ENCODE data around the gene KIAA0513.

KIAA0513 gene

DNA sequence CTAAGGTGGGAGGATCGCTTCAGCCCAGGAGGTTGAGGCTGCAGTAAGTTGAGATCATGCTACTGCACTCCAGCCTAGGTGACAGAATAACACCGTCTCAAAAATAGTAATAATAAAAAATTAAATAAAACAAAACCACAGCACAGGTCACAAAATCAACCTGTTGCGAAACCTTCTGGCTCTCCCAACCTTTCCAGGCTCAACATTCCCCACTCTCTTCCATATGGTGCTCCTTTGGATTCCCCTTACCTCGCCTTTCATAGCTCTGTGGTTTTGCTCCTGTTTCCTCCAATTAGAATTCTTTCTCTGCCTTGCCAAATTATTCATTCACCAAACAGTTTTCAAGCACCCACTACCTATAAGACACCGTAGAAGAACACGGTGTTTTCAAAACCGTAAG, 21.0 kb upstream of the KIAA0513 start:
- Histone ChIP-seq H3K4me3 (ENCODE audit: low read depth, low read length) (no peak overlapping the region), H3K36me3 (no peaks in the 10 kb centered on the region), H3K27me3 (ENCODE audit: insufficient read depth, low read depth, severe bottlenecking) (no peaks in the 10 kb centered on the region), H3K27ac (no peak overlapping the region), H3K9me3 (ENCODE audit: severe bottlenecking) (no peaks in the 10 kb centered on the region)
- DNase-seq: no peak
- TF ChIP-seq, protein P1, sequence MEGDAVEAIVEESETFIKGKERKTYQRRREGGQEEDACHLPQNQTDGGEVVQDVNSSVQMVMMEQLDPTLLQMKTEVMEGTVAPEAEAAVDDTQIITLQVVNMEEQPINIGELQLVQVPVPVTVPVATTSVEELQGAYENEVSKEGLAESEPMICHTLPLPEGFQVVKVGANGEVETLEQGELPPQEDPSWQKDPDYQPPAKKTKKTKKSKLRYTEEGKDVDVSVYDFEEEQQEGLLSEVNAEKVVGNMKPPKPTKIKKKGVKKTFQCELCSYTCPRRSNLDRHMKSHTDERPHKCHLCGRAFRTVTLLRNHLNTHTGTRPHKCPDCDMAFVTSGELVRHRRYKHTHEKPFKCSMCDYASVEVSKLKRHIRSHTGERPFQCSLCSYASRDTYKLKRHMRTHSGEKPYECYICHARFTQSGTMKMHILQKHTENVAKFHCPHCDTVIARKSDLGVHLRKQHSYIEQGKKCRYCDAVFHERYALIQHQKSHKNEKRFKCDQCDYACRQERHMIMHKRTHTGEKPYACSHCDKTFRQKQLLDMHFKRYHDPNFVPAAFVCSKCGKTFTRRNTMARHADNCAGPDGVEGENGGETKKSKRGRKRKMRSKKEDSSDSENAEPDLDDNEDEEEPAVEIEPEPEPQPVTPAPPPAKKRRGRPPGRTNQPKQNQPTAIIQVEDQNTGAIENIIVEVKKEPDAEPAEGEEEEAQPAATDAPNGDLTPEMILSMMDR (IDR thresholded peaks at IDR 0.05; ENCODE audit: low read depth, low read length): no peak

DNA sequence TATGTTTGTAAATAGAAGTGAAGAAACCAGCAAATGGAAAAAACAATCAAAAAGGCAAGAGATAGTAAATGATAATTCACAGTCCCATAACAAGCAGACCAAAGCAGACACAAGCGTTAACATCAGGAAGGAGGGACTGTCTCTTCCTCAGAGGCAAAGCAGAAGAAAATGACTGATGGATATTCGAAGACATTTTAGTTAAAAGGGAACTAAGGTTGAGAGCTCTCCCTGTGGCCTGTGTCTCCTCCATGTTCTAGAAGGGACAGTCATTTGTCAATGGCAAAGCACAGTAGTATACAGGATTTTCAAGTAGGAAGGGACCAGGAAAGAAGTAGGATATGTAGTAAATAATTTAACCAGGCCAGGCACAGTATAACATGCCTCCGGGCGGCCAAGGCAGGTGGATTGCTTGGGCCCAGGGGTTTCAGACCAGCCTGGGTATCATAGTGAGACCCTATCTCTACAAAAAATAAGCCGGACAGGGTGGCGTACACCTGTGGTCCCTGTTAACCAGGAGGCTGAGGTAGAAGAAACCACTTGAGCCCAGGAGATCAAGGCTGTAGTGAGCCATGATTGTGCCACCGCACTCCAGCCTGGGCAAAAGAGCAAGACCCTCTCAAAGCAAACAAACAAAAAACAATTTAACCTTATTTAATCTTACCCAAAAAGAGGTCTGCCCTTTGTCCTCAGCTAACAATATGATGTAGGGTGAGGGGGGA, 19.9 kb upstream of the KIAA0513 start:
- DNase-seq: no peak
- no peaks in the 10 kb centered on the region for H3K27me3 ChIP-seq (ENCODE audit: insufficient read depth, low read depth, severe bottlenecking)
- TF ChIP-seq, protein P1 (IDR thresholded peaks at IDR 0.05; ENCODE audit: low read depth, low read length): no peak
- H3K36me3 ChIP-seq: no peaks in the 10 kb centered on the region
- H3K4me3 ChIP-seq (ENCODE audit: low read depth, low read length): no peak overlapping the region
- H3K9me3 ChIP-seq (ENCODE audit: severe bottlenecking): no peaks in the 10 kb centered on the region
- H3K27ac ChIP-seq: no peak overlapping the region

DNA sequence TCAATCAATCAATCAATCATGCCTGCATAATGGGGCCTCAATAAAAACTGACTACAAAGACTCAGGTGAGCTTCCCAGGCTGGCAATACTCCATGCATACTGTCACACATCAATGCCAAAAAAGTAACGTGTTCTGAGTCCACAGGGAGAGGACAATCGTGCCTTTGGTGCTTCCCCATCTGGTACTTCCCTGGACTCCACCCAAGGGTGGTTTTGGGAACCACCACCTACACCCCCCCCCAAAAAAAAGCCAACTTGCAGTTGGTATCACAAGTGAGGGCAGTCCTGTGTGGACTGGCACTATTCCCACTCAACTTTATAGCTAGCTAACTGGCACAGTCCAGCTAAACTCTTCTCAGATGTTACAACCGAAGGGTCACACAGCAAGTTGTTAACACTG, 19.3 kb upstream of the KIAA0513 start:
- no peaks in the 10 kb centered on the region for H3K36me3 ChIP-seq
- H3K9me3 ChIP-seq (ENCODE audit: severe bottlenecking): no peaks in the 10 kb centered on the region
- no peak for DNase-seq
- TF ChIP-seq, protein P1 (IDR thresholded peaks at IDR 0.05; ENCODE audit: low read depth, low read length): no peak
- H3K27me3 ChIP-seq (ENCODE audit: insufficient read depth, low read depth, severe bottlenecking): no peaks in the 10 kb centered on the region
- H3K27ac ChIP-seq: no peak overlapping the region
- H3K4me3 ChIP-seq (ENCODE audit: low read depth, low read length): no peak overlapping the region

DNA sequence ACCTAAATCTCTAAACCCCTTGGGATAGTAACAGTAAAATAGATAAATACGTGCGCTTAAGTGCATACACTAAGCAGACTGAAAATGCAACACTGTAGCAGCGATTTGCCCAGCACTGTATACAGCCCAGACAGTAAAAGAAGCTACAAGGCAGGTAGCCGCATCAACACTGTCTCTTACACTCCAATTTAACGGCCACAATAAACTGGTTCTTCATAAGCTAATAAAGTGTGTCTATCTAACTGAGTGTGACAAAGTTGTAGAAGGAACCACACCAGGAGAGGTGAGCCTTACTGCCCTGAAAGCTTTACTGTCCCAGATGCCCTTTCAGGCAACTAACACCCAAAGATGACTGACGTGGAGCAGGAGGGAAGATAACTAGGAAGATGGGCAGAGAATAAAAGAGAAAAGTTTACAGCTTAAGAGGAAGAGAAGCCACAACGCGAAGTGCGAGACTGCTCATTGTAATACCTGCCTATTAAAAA, 17.1 kb upstream of the KIAA0513 start:
- no peaks in the 10 kb centered on the region for H3K36me3 ChIP-seq

DNA sequence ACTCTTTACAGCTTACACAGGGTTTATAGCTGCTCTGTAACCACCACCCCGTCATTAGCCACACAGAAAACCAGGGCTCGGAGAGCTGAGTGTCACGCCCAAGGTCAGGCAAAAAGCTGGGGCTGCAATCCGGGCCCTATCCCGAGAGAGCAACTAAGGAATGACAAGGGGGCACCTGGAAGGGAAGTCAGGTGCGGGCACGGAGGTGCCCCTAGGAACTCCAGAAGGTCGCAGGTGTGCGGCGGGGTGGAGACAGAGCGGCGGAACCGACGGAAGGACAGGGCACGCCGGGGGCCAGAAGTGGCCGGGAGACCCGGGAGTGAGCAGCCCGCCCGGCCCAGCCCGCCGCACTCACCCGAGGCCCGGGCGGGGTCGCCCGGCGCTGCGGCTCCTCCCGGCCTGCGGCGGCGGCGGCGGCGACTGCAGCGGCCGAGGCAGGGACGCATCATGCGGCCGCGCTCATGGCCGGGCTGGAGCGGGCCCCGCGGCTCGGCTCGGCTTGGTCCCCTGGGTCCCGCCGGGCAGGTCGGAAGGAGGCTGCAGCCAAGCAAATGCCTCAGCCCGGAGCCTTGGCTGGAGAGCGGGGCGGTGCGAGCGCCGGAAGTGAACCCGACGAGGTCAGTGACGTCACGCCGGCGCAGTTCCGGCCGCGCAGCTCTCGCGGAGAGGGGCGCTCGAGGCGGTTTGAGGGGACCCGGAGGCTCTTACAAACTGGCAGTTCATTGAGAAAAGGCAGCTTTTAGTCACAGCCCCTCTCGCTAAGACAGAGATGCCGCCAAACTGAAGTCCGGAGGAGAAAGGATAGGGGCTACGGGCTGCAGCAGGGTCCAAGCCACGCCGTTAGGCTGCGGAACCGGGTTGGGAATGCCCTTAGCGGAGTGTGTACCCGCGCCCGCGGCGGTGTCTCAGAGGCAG, 16.4 kb upstream of the KIAA0513 start, which contains the start of gene ZDHHC7:
ZDHHC7 (minus strand) TSS at position 605 of the 915 bp plus-strand sequence. CDS start 20,917 bp downstream, outside the sequence.
- TF ChIP-seq, protein P1 (IDR thresholded peaks at IDR 0.05; ENCODE audit: low read depth, low read length): no peak
- H3K4me3 ChIP-seq (ENCODE audit: low read depth, low read length): peak within 1 kb of the TSS; percentile 87
- no peaks in the 10 kb centered on the region for H3K9me3 ChIP-seq (ENCODE audit: severe bottlenecking)
- H3K27me3 ChIP-seq (ENCODE audit: insufficient read depth, low read depth, severe bottlenecking): no peaks in the 10 kb centered on the region
- H3K36me3 ChIP-seq: no peaks in the 10 kb centered on the region
- peak within 1 kb of the TSS; percentile 90 for H3K27ac ChIP-seq
- DNase-seq: peak; percentile 68

More for the DNA sequence above, 17.1 kb upstream of the KIAA0513 start:
- TF ChIP-seq, protein P1 (IDR thresholded peaks at IDR 0.05; ENCODE audit: low read depth, low read length): no peak
- DNase-seq: no peak
- no peak overlapping the region for H3K27ac ChIP-seq
- H3K4me3 ChIP-seq (ENCODE audit: low read depth, low read length): peak overlapping the region; percentile 87
- no peaks in the 10 kb centered on the region for H3K9me3 ChIP-seq (ENCODE audit: severe bottlenecking)
- H3K27me3 ChIP-seq (ENCODE audit: insufficient read depth, low read depth, severe bottlenecking): no peaks in the 10 kb centered on the region

Measured in WERI-Rb-1 (cell line).